ENCODE data around the gene ITPKC.

DNA sequence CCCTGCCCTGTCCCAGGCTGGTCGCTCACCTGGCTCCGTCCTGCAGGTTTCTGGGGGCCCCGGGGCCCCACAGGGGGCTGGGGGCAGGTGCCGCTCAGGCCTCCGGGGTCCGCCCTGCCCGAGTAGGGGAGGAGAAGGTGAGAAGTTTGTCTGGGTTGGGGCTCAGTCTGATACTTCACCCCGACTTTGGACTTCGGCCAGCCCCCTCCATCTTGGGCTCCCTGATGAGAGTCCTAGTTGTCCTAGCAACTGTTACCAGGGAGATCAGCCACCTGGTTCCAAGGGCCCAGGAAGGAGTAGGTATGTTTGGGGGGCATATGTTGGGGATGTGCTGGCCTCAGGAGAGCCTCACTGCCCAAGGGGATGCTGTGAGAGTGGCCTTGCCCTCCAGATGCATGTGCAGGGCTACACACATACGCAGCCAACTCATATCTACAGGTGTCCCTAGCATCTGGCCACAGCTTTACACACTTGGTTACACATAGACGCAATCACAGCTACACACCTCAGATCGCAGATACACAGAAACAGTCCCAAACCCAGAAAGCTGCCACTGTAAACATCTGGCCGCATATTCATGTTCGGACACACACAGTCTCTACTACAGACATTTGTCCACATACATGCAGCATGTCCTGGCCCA, 29.9 kb upstream of the ITPKC start:
- no peak for TF ChIP-seq CEBPB (IDR thresholded peaks at IDR 0.05)
- no peak for TF ChIP-seq RAD21 (IDR thresholded peaks at IDR 0.05; ENCODE audit: low read depth)
- TF ChIP-seq CREB1 (IDR thresholded peaks at IDR 0.05; ENCODE audit: low read depth): no peak
- TF ChIP-seq, protein P1, sequence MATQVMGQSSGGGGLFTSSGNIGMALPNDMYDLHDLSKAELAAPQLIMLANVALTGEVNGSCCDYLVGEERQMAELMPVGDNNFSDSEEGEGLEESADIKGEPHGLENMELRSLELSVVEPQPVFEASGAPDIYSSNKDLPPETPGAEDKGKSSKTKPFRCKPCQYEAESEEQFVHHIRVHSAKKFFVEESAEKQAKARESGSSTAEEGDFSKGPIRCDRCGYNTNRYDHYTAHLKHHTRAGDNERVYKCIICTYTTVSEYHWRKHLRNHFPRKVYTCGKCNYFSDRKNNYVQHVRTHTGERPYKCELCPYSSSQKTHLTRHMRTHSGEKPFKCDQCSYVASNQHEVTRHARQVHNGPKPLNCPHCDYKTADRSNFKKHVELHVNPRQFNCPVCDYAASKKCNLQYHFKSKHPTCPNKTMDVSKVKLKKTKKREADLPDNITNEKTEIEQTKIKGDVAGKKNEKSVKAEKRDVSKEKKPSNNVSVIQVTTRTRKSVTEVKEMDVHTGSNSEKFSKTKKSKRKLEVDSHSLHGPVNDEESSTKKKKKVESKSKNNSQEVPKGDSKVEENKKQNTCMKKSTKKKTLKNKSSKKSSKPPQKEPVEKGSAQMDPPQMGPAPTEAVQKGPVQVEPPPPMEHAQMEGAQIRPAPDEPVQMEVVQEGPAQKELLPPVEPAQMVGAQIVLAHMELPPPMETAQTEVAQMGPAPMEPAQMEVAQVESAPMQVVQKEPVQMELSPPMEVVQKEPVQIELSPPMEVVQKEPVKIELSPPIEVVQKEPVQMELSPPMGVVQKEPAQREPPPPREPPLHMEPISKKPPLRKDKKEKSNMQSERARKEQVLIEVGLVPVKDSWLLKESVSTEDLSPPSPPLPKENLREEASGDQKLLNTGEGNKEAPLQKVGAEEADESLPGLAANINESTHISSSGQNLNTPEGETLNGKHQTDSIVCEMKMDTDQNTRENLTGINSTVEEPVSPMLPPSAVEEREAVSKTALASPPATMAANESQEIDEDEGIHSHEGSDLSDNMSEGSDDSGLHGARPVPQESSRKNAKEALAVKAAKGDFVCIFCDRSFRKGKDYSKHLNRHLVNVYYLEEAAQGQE (IDR thresholded peaks at IDR 0.05; ENCODE audit: low read depth): no peak
